Endometrial microvascular endothelial cells (primary cell): ENCODE measurements around the gene PYGM. TPM values are rescaled to one million over a fixed set of nuclear protein-coding genes. Genes with fewer than 3 reads are reported as not detected.

Experiments
- in situ Hi-C: cut with HindIII; loops from 2 replicates; pipeline ENCODE4 v1.10.0; 2017; ENCODE audit warnings: low sequenced_read_pairs, low pct_unique_long_range_greater_than_20kb; ENCODE audit errors: inconsistent ontology term
- total RNA-seq: library from RNA; depleted of rRNA; stranded (reverse); fragments of >200 nt; gene quantifications from one replicate; pipeline ENCODE4 v1.2.3, GENCODE V29; 2015; ENCODE audit errors: inconsistent ontology term

The PYGM gene
- total RNA-seq, 1 donor from 2014 or later = not detected

DNA sequence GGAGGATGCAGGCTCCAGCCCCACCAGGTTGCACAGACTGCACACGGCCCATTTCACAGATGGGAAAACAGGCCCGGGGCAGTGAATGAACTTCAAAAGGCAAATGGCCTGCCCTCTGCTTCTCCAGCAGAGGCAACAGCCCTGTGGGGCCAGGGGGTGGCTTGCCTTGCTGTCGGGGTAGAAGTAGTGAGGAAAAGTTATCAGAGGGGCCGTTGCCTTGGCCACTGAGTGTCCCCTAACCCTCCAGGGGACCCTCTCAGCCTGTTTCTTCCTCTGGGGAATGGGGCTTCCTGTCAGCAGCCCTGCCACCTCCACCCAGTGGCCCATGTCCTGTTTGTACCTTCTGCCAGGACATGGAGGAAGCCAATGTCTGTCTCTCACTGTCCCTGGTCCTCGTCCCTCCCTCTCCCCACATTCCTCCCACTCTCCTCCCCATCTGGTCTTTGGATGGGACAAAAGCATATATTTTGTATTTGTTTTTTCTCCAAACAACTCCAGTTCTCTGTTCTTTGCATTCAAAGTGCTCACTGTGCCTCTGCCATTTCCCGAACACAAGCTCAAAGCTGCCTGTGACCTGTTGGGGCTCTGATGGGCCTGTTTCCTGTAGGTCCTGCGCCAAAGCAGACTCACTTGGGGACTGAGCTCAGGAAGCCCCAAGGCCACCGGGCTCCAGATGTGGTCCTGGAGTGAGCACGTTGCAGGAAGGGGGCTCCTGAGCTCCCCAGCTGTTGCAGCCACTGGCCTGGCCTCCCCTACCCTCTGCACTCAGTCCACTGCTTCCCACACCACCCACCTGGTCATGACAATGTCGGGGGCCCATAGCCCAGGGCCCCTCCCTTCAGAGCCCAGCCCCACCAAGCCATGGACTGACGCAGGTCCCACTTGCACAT lies 33.7 kb upstream of the PYGM start:
- in situ Hi-C loops = no loop called here

GRCh38 chr11:64792482-64792881 lies 32.7 kb upstream of the PYGM start:
- in situ Hi-C loops = no loop called here

DNA sequence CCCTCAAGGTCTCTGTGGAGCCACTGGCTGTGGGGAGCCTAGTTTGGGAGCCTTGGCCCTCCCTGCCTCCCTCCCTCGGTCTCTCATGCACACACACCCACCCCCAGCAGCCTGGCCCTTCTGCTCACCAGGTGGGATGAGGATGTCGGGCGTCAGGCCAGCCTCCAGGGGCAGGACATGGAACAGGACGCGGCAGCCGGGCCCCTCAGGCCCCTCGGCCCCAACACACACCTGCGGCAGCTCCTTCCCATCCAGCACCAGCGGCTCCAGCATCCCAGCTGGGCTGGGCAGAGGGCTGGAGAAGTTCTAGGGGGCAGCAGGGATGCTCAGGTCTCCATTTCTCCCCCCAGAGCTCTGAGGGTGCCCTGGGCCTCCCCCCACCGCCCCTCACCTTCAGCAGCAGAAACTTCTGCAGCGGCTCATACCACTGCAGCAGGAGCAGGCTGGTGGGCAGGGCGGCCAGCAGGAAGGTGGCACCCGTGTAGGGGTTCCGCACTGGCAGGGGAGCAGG lies 32.1 kb upstream of the PYGM start:
- in situ Hi-C loops = no loop called here

GRCh38 chr11:64790205-64791095 lies 30.7 kb upstream of the PYGM start:
- in situ Hi-C loops = no loop called here

GRCh38 chr11:64789331-64790204 lies 29.8 kb upstream of the PYGM start:
- in situ Hi-C loops = no loop called here

DNA sequence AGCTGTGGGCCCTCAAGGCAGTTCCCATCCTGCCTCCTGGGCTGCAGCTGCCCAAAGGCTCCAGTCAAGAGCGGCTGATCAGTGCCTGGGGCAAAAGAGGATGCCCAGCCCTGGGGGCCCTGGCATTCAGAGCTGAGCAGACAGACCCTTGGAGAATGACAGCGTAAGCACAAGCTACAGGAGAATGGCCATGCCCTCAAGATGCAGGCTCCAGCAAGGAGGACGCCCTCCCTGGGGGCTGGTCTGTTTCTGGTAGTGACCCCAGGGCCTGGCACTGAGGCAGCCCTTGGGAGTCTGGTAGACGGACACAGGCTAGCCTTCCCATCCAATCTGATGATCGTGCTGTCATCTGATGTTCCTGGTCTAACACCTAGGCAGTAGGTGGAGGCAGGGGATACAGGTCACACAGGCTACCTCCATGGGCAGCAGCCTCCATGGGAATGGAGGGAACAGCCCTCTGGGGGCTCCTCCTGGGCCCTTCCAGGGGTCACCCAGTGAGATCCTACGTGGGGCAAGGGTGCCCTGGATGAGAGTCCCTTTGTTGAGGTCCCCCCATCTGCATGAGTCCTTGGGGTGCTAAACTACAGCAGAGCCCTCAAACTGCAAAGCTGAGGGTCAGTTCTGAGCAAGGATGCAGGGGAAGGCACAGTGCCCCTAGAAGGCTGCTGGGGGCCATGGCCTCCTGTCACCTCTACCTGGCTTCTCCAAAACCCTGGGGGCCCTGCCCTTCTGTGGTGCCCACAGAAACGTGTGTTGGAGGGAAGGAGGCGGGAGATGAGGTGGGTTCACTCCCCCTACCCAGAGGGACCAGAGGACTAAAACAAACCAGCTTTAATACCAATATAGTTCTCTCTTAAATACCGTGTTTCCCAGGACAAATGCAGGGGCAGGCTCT lies 28.8 kb upstream of the PYGM start:
- in situ Hi-C loops = no loop called here

- in situ Hi-C loops = no loop called here
Observed at GRCh38 chr11:64787526-64788320, 27.9 kb upstream of the PYGM start.

- in situ Hi-C loops = no loop called here
Observed at GRCh38 chr11:64786308-64786707, 26.5 kb upstream of the PYGM start.

DNA sequence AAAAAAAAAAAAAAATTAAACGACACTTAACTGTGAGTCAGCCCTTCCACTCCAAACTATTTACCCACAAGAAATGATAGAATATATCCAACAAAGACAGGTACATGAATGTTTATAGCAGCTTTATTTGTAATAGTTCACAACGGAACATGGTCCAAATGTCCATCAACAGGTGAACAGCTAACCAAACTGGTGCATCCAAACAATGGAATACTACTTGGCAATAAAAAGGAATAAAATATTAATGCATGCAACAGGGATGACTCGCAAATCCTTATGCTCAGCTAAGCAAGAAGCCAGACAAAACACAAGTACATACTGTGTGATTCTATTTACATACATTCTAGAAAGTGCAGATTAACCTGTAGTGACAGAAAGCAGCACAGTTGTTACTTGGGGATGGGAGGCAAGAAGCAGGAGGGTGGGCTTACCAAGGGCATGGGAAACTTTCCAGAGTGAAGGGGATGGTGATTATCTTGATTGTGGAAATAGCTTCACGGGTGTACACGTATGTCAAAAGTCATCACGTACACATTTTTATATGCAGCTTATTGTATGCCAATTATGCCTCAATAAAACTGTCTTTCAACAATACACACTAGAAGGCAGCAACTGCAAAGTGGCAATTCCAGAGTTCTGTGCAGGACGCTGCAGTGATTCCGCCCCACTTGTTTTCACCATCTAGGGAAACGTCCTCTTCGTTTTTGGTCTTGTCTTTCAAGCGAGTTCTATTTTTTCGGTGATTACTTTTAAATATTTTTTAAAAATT lies 25.2 kb upstream of the PYGM start:
- in situ Hi-C loops = no loop called here

DNA sequence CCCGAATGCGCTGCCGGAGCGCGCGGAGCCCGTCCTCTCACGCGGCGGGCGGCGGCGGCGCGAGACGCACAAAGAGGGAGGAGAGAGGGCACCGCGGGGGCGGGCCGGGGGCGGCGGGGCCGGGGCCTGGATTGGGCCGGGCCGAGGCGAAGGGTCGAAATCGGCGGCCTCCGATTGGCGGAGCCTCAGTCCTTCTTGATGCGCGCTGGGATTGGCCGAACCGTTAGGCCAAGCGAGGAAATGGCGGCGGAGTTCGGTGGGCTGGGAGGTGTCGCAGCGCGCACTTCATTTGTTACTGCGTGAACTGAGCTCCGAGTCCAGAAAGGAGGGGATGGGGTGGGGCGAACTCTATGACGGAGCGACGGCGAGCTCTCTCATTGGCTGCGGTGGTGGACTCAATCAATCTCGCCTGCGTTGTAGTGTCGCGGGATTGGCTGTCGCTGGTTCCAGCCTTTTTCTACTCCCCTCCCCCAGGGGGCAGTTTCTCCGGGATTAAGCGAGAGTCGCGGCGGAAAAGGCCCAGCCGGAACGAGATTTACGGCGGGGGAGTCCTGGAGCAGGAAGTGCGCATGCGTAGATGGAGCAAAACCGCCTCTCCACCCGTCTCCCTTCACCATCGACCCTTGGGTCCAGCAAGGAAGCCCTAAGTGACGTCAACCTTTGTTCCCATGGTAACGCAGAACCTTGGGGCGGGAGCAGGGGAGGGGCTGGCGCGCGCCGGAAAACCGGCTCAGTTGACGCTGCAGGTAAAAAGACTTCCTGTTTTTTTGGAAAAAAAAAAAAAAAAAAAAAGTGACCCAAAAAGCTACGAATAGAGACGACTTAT lies 18.9 kb upstream of the PYGM start, which contains the start of gene SF1:
Gene SF1 (minus strand): TSS at position 70 of the 826 bp plus-strand sequence. CDS start 150 bp downstream, outside the sequence.
- in situ Hi-C loops = no loop called here

GRCh38 chr11:64778223-64778472 lies 18.4 kb upstream of the PYGM start:
- in situ Hi-C loops = no loop called here

DNA sequence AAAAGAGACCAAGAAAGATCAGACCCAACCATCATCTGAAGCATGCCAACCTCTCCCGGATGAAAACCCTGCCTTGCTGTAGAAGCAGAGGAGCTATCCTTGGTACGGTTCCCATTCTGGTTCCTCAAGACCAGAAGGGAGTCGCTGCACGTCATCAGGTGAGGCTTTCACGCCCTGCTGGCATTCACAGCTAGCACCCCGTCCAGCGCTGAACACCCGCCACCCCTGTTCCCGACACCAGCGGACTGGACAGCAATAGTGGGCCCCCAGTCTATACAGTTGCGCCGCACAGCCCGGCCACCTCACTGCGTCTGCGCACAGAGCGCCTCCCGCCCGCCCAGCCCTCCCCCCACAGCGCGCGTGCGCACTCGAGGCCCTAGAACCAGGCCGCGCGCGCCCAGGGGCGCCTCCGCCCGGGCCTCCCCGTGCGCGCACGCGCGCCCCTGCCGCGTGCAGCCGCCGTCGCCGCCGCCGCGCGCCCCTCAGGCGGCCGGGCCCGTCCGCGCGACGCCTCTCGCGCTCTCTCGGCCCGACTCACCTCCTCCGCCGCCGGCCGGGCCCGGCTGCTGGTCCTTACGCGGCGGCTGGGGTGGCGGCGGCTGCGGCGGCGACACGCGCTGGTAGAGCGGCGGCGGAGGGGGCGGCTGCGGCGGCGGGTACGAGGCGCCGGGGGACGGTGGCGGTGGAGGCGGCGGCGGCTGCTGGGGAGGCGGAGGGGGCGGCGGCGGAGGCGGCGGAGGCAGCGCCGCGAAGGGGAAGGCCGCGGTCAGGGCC lies 17.9 kb upstream of the PYGM start:
- in situ Hi-C loops = no loop called here

DNA sequence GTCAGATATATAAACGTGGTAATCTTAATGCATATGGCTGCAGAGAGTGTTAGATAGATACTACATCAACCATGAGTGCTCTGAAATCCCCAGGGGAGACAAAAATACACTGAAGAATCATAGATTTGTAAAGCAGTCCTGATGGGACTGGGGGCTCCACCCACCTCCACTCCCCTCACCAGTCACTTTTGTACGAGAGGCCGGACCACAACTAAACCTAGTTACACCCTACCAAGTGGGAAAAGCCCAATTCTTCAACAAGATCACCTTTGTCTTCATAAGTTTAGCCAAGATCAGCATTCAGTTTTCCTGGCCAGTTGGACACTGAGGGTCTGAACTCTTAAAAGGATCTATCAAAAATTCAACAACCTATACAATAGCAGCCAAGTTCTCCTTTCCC lies 17.1 kb upstream of the PYGM start:
- in situ Hi-C loops = no loop called here

DNA sequence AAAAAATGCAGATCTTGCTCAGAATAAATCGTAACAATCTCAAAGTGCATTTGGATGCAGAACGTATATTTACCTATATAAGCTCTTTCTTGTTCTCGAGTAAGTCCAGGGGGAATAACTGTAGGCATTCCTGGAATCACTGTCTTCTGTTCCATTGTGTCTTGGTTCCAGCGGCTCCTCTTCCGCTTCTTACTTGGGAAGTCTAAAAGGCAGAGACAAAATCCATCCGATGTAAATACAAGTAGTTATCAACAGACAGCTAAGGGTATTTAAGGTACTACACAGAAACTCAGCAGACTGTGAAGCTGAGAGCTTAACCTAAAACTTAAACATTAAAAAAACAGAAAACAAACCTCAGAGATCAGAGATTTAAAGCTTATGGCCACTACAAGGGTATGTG lies 16.7 kb upstream of the PYGM start:
- in situ Hi-C loops = no loop called here

- in situ Hi-C loops = no loop called here
Observed at GRCh38 chr11:64774144-64774543, 14.4 kb upstream of the PYGM start.
